Measurements from ENCODE around the gene HEXIM1. TPM values are rescaled to one million over a fixed set of nuclear protein-coding genes. Genes with fewer than 3 reads are reported as not detected.

HEXIM1 gene
- polyA plus RNA-seq, 3 donors, result 2.2 to 14.8 (median 2.5) TPM

DNA sequence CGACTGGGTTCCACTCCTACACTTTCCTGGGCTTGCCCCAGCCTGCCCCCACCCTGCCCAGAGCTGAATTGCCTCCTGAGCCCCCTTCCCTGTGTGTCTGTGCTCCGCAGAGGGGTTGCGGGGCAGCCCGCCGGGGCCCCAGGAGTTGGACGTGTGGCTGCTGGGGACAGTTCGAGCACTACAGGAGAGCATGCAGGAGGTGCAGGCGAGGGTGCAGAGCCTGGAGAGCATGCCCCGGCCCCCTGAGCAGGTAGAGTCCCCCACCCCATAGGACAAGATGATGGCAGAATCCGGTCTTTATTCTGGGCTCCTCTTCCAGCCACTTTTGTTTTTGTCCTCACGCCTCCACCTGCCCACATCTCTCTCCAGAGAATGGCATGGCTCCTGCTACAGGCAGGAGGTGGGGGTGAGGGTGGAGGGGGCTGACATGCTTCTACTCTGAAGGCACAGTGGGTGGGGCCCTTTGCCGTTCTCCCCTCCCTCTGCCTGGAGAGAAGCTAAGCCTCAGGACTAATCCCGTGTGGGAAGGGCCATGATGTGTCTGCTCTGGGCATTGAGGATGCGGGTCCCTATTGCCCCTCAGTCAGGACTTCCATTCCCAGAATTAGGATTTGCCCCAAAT lies 9.3 kb upstream of the HEXIM1 start:
- H3K27me3 Mint-ChIP-seq (ENCODE audit: low read depth in 3 of 3), result peaks cover 0 to 2% (median 0%) of the 10 kb centered on the region in 3 donors
- Histone ChIP-seq H3K4me3 (replicated peaks in 1 of 3; ENCODE audit: low read depth in 2 of 3, low read length in 3 of 3) (no peak overlapping the region), H3K4me2 (replicated peaks; ENCODE audit: extremely low read depth, low read length, poor library complexity, severe bottlenecking) (no peak overlapping the region), H4K20me1 (ENCODE audit: insufficient read depth, low read length) (no peaks in the 10 kb centered on the region), H3K9ac (ENCODE audit: insufficient read depth, low read length, poor library complexity, severe bottlenecking) (no peak overlapping the region), H3K79me2 (ENCODE audit: insufficient read depth, low read length) (peaks cover 5% of the 10 kb centered on the region), H3K27ac (ENCODE audit: low read depth in 1 of 2, low read length in 2 of 2) (no peak overlapping the region), H3K36me3 (replicated peaks in 1 of 2; ENCODE audit: control insufficient read depth in 1 of 2, insufficient read depth in 2 of 2, low read length in 2 of 2) (peaks cover 0 to 6% of the 10 kb centered on the region in 2 donors), H2AFZ (ENCODE audit: insufficient read depth, low read depth, low read length, poor library complexity, severe bottlenecking) (no peak overlapping the region), H3K9me3 (replicated peaks in 1 of 2; ENCODE audit: control insufficient read depth in 1 of 2, insufficient read depth in 1 of 2, low read length in 2 of 2) (no peaks in the 10 kb centered on the region), H3K27me3 (ENCODE audit: control insufficient read depth in 2 of 2, insufficient read depth in 2 of 2, low read length in 2 of 2) (no peaks in the 10 kb centered on the region), H3K4me1 (ENCODE audit: control insufficient read depth in 1 of 2, insufficient read depth in 2 of 2, low read length in 2 of 2) (peaks cover 15 to 20% of the 10 kb centered on the region in 2 donors)
- intact Hi-C loops (cut with micrococcal nuclease), result loop anchor here (10.0 kb wide), 2 partner anchors 246 to 364 kb away; no protein-coding TSS in a partner anchor
- TF ChIP-seq, protein P1, sequence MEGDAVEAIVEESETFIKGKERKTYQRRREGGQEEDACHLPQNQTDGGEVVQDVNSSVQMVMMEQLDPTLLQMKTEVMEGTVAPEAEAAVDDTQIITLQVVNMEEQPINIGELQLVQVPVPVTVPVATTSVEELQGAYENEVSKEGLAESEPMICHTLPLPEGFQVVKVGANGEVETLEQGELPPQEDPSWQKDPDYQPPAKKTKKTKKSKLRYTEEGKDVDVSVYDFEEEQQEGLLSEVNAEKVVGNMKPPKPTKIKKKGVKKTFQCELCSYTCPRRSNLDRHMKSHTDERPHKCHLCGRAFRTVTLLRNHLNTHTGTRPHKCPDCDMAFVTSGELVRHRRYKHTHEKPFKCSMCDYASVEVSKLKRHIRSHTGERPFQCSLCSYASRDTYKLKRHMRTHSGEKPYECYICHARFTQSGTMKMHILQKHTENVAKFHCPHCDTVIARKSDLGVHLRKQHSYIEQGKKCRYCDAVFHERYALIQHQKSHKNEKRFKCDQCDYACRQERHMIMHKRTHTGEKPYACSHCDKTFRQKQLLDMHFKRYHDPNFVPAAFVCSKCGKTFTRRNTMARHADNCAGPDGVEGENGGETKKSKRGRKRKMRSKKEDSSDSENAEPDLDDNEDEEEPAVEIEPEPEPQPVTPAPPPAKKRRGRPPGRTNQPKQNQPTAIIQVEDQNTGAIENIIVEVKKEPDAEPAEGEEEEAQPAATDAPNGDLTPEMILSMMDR (IDR thresholded peaks at IDR 0.05), result no peak
- DNase-seq, result no peak
- 96% methylated on average over 7 of the region's 14 CpGs for WGBS (ENCODE audit: insufficient coverage)
- no peak overlapping the region for H3K4me3 Mint-ChIP-seq
- H3K27ac Mint-ChIP-seq, result peak overlapping the region in 1 of 7 donors; percentile 79
- H3K9me3 Mint-ChIP-seq, result no peaks in the 10 kb centered on the region
- H3K4me1 Mint-ChIP-seq, result peaks cover 18% of the 10 kb centered on the region
- peaks cover 3 to 14% of the 10 kb centered on the region in 2 donors for H3K36me3 Mint-ChIP-seq

DNA sequence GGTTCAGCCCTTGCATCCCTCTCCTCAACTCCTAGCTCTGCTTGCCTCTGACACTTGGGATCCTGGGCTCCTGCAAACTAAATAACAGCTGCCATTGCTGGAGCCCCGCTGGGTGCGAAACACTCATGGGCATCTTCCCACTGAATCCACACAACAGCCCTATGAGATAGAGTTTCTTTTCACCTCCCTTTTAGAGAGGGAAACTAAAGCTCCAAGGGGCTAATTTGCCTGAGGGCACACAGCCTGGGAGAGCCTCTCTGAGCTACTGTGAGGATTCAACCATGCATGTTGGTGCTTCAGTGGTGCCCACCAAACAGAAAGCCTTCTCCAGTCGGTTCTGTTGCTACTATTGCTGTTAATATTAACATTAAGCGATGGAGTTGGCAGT lies 8.7 kb upstream of the HEXIM1 start:
- Histone ChIP-seq H3K36me3 (replicated peaks in 1 of 2; ENCODE audit: control insufficient read depth in 1 of 2, insufficient read depth in 2 of 2, low read length in 2 of 2) (peaks cover 0 to 6% of the 10 kb centered on the region in 2 donors), H3K27ac (ENCODE audit: low read depth in 1 of 2, low read length in 2 of 2) (no peak overlapping the region), H2AFZ (ENCODE audit: insufficient read depth, low read depth, low read length, poor library complexity, severe bottlenecking) (no peak overlapping the region), H3K4me3 (replicated peaks in 1 of 3; ENCODE audit: low read depth in 2 of 3, low read length in 3 of 3) (no peak overlapping the region), H3K4me1 (ENCODE audit: control insufficient read depth in 1 of 2, insufficient read depth in 2 of 2, low read length in 2 of 2) (peaks cover 18 to 25% of the 10 kb centered on the region in 2 donors), H3K79me2 (ENCODE audit: insufficient read depth, low read length) (peaks cover 5% of the 10 kb centered on the region), H3K9ac (ENCODE audit: insufficient read depth, low read length, poor library complexity, severe bottlenecking) (no peak overlapping the region), H4K20me1 (ENCODE audit: insufficient read depth, low read length) (no peaks in the 10 kb centered on the region), H3K9me3 (replicated peaks in 1 of 2; ENCODE audit: control insufficient read depth in 1 of 2, insufficient read depth in 1 of 2, low read length in 2 of 2) (no peaks in the 10 kb centered on the region), H3K4me2 (replicated peaks; ENCODE audit: extremely low read depth, low read length, poor library complexity, severe bottlenecking) (no peak overlapping the region), H3K27me3 (ENCODE audit: control insufficient read depth in 2 of 2, insufficient read depth in 2 of 2, low read length in 2 of 2) (no peaks in the 10 kb centered on the region)
- Mint-ChIP-seq H3K4me3 (no peak overlapping the region), H3K27ac (peak overlapping the region in 1 of 7 donors; percentile 79), H3K9me3 (no peaks in the 10 kb centered on the region), H3K4me1 (peaks cover 19% of the 10 kb centered on the region), H3K36me3 (peaks cover 3 to 14% of the 10 kb centered on the region in 2 donors), H3K27me3 (ENCODE audit: low read depth in 3 of 3) (peaks cover 0 to 2% (median 0%) of the 10 kb centered on the region in 3 donors)
- WGBS (ENCODE audit: insufficient coverage), result no CpG with 5 or more reads among the region's 4 CpGs
- intact Hi-C loops (cut with micrococcal nuclease), result loop anchor here (10.0 kb wide), 2 partner anchors 245 to 365 kb away; no protein-coding TSS in a partner anchor
- TF ChIP-seq, protein P1 (IDR thresholded peaks at IDR 0.05), result no peak
- DNase-seq, result no peak
